ENCODE data around the gene IWS1.
"Not testable (repeated sequence)": the region's sequence is repeated elsewhere in the genome, so short reads cannot be mapped to it uniquely, and the experiment has no call there.

IWS1 gene

GRCh38 chr2:127560201-127560930 lies 34.1 kb upstream of the IWS1 start:
- no peak for DNase-seq

- DNase-seq = no peak
Measured at GRCh38 chr2:127559454-127559853, 33.2 kb upstream of the IWS1 start.

- no peak for DNase-seq
Measured at GRCh38 chr2:127558911-127559310, 32.6 kb upstream of the IWS1 start.

GRCh38 chr2:127552846-127553245 lies 26.6 kb upstream of the IWS1 start:
- no peak for DNase-seq

DNA sequence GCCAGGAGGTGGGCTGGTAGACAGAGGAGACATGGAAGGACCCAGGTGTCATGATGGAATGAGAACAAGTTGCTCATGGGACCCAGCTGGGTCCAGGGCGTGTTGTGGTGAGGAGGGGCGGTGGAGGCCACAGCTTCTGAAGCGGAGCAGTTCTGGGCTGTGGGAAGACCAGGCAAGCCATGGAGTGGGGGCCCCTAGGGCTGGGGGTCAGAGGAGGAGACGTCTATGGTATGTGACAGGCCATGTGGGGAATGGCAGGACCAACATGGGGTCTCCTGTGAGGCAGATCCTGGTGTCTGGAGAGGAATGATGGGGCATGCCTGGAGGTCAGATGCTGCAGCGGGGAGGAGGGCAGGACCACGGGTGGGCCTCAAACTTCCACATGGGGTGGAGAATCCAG lies 26.0 kb upstream of the IWS1 start:
- DNase-seq = no peak

GRCh38 chr2:127551221-127551930 lies 25.1 kb upstream of the IWS1 start:
- no peak for DNase-seq

DNA sequence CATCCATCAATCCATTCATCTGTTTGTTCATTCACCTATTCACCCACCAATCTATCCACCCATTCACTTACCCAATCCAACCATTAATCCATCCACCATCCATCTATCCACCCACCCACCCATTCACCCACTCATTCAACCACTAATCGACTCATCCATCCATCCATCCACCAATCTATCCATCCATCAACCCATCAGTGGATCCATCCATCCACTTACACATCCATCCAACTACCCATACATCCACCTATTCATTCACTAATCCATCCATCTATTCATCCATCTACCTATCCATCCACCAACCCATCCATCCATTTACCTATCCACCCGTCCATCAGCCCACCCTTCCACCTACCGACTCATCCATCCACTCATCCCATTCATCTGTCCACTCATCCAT lies 20.5 kb upstream of the IWS1 start:
- no peak for DNase-seq

DNA sequence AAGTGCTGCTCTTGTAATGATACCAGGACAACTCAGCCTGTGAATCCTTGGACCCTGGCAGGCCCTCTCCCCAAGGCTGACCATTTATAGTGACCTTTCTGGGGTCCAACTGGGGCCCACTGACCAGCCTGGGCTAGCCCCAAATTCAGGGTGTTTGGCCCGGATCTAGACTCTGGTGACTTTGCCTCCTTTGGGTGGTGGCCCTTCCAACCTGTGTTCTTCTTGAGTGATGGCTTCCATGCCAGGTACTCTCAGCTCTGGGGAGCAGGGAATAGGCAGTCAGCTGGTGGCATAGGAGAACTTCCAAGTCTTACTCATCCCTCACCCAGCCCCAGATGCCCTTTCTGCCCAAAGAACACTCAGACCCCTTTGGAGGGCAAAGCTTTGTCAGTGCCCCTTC lies 19.5 kb upstream of the IWS1 start:
- no peak for DNase-seq

GRCh38 chr2:127545189-127545588 lies 18.9 kb upstream of the IWS1 start:
- no peak for DNase-seq

- DNase-seq = not testable (repeated sequence)
Measured at GRCh38 chr2:127543013-127543501, 16.8 kb upstream of the IWS1 start.

DNA sequence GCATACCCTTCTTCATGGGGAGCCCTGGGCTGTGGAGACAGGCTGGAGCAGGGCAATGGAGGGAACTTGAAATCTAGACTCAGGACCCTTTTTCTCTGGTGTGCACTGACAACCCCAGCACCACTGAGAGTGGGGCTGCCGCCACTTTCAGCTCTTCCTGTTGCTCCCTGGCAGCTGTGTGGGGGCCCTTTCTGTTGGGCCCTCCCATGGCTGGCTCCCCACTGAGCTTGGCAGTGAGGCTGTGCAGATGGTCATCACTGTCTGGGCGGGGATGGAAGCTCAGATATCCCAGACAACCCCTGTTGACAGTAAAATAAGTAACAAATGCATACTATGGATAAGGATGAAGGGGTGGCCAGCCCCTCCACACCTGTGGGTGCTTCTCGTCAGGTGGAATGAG lies 15.9 kb upstream of the IWS1 start:
- DNase-seq = no peak

DNA sequence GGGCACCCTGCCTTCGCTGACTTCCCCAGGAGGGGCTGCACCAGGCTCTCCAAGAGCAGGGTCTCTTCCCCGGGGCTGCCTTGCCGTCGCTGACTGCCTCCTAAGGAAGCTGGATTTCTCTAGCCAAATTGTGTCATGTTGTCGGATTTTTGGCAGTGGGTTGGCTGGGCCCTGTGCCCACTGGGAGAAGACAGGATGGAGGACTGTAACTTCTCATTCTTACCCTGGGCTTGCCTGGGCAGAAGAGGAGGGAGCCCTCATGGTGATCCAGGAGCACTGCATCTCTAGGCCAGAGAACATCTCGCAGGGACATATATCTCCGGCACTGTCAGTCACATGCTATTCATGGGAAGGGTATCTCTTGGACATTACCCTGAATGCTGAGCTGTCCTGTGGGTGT lies 15.5 kb upstream of the IWS1 start:
- no peak for DNase-seq

- DNase-seq = no peak
Measured at GRCh38 chr2:127537644-127538043, 11.4 kb upstream of the IWS1 start.

- no peak for DNase-seq
Measured at GRCh38 chr2:127536707-127537541, 10.6 kb upstream of the IWS1 start.

DNA sequence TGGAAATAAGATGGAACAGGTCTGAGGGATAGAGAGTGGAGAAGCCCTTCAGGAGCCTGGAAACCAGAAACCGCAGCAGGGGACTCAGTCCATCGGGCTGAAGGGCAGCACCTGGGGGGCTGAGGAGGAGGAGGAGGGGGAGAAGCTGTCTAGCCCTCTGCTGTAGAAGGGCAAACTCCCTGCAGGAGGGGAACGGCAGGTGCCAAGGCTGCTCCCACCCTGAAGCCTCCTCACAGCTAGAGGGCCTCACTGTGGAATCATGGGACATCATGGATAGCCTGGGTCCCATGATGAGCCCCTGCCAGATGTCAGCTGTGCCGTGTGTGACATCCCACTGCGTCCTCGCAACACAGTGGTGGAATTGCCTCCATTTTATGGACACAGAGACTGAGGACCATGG lies 9.6 kb upstream of the IWS1 start:
- no peak for DNase-seq

DNA sequence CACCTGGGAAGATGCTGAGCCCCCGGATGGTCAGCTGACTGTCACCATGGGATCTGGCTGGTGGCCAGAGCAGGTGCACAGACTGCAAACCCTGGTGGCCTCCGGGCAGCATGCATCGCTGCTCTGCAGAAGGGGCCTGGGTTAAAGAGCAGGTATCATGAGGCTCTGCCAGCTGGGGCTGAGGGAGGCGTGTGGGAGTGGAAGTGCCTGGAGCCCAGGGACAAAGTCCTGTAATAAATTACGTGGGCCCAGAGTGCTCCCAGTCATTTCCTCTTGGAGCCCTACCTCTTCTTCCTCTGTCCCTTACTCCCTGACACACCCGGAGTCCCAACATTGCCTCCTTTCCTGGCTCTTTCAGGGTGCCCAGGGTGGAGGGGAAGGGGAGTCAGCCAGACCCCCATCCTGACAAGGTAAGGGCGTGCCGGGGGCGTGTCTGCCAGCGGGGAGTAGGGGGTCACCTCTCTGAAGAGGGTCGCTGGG lies 9.2 kb upstream of the IWS1 start, which contains the start of gene MYO7B:
Gene MYO7B, plus strand, starts transcription at position 262 of the 480 bp plus-strand sequence. CDS start 24,040 bp downstream, outside the sequence.
- DNase-seq = no peak

GRCh38 chr2:127532296-127532695 lies 6.0 kb upstream of the IWS1 start:
- DNase-seq = no peak

GRCh38 chr2:127531221-127531648 lies 4.9 kb upstream of the IWS1 start:
- DNase-seq = no peak

GRCh38 chr2:127530245-127531140 lies 4.2 kb upstream of the IWS1 start:
- DNase-seq = no peak

DNA sequence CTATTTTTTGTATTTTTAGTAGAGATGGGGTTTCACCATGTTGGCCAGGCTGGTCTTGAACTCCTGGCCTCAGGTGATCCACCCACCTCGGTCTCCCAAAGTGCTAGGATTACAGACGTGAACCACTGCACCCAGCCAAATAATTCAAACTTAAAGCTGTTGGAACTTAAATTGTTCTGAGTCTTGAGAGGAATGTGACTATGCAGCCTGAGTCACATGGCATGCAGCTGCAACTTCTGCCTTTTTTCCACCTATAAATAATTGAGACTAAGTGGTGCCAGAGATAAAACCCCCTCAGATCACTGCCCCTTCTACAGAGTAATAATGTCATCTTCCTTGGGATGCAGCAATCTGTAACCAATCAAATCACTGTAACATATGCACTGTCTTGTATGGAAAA lies 3.1 kb upstream of the IWS1 start:
- not testable (repeated sequence) for DNase-seq

DNA sequence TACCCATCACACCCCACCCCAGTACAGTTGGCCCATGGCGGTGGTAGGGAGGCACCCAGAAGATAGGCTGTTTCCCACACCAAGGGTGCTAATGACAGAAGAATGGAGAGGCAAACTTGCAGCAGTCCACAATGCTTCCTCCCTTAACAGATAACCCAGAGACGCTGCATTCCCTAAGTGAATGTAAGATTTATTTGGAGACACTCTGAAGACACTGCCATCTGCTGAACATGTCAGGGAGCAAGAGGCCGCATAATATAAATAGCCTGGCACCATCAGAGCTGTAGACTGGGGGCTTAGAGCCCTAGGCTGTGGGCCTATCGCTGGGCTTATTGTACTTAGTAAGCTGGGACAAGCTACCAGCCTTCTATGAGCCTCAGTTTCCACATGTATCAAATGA lies 2.2 kb upstream of the IWS1 start:
- DNase-seq = no peak
